ENCODE results near the gene ANKRD63.

DNA sequence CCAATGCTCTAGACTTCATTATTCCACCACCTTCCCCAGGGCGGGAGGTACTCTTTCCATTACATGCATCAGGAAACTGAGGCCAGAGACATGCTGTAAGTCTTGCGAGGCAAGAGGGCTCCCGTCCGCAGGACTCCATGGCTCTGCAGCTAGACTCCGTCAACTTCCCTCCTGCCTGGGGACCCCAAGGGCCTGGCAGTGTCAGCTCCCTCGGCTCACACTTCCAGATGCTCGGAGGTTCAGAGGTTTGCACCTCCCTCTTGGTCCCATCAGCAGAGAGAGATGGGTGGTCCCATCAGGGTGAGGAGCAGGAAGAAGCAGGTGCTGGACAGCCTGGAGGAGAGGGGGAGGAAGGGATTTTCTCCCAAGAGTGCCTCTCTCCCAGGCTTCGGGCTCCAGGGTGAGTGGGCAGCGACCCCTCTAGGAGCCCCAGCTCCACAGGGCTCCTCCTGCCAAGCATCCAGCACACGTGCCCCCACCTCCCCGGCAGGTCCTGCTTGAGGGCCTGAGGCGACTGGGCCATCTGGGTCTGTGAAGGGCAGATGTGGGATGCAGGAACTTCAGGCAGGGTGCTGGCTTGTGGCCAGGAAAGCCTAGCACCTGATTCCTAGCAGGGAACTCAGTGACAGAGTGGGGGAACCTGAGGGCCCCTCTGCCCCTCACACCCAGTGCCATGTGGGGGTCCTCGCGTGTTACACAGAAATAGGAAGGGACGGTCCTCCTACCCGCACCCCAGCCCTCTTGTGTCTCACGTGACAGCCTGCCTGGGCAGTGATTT lies 34.7 kb downstream of the ANKRD63 start:
- TF ChIP-seq CTCF (IDR thresholded peaks at IDR 0.05), result no peak
- TF ChIP-seq POLR2AphosphoS5 (IDR thresholded peaks at IDR 0.05), result no peak
- TF ChIP-seq POLR2A (IDR thresholded peaks at IDR 0.05; ENCODE audit: low read depth), result no peak
- TF ChIP-seq EP300 (IDR thresholded peaks at IDR 0.05), result no peak

Data from esophagus muscularis mucosa (tissue), 4 donors.